ENCODE results near the gene AGO4. TPM values are rescaled to one million over a fixed set of nuclear protein-coding genes. Genes with fewer than 3 reads are reported as not detected.
A peak's percentile ranks its signal among the peaks of the same experiment; 100 is the strongest.
"Not testable (repeated sequence)": the region's sequence is repeated elsewhere in the genome, so short reads cannot be mapped to it uniquely, and the experiment has no call there.

AGO4 gene
- total RNA-seq, 4 donors from 2014 or later: 8.3 to 44.2 (median 18.6) TPM

DNA sequence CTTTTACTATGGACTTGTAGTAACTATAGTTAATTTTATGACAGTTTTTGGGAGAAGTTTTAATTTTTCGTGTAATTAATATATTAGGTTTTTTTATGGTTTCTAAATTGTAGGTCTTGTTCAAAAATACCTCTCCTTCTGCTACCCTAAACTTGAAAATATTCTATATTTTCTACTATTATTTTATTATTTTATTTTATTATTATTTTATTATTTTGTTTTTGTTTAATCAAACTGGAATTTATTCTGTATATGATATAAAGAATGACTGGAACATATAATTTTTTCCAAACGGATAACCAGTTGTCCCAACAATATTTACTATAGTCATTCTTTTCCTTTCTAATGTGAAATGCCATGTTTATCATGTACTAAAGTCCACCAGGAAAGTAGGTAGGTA is 17.1 kb upstream of the AGO4 start:
- Histone ChIP-seq H3K27ac (no peak overlapping the region), H3K27me3 (no peaks in the 10 kb centered on the region)

DNA sequence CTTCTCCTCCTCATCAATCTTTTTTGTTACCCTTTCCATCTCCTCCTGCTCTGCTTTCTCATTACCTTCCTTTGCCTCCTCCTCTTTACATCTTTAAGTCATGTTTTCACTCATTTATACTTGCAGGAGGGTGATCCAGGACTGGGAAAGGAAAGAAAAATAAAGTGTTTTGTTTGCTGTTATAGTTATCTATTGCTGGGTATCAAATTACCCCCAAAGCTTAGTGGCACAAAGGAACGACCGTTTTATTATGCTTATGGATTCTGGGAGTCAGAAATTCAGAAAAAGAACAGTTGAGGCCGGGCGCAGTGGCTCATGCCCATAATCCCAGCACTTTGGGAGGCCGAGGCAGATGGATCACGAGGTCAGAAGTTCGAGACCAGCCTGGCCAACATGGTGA is 12.5 kb upstream of the AGO4 start:
- TF ChIP-seq, protein P1, sequence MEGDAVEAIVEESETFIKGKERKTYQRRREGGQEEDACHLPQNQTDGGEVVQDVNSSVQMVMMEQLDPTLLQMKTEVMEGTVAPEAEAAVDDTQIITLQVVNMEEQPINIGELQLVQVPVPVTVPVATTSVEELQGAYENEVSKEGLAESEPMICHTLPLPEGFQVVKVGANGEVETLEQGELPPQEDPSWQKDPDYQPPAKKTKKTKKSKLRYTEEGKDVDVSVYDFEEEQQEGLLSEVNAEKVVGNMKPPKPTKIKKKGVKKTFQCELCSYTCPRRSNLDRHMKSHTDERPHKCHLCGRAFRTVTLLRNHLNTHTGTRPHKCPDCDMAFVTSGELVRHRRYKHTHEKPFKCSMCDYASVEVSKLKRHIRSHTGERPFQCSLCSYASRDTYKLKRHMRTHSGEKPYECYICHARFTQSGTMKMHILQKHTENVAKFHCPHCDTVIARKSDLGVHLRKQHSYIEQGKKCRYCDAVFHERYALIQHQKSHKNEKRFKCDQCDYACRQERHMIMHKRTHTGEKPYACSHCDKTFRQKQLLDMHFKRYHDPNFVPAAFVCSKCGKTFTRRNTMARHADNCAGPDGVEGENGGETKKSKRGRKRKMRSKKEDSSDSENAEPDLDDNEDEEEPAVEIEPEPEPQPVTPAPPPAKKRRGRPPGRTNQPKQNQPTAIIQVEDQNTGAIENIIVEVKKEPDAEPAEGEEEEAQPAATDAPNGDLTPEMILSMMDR (IDR thresholded peaks at IDR 0.05): no peak
- TF ChIP-seq POLR2A (IDR thresholded peaks at IDR 0.05): no peak
- no peaks in the 10 kb centered on the region for H3K9me3 ChIP-seq
- H3K36me3 ChIP-seq: no peaks in the 10 kb centered on the region
- no peak overlapping the region for H3K27ac ChIP-seq
- no peak for DNase-seq
- no peaks in the 10 kb centered on the region for H3K27me3 ChIP-seq
- no peak overlapping the region for H3K4me3 ChIP-seq
- H3K4me1 ChIP-seq: no peaks in the 10 kb centered on the region

More for the DNA sequence above, 17.1 kb upstream of the AGO4 start:
- no peaks in the 10 kb centered on the region for H3K4me1 ChIP-seq
- H3K9me3 ChIP-seq: no peaks in the 10 kb centered on the region
- H3K4me3 ChIP-seq: no peak overlapping the region
- no peaks in the 10 kb centered on the region for H3K36me3 ChIP-seq
- no peak for DNase-seq
- TF ChIP-seq, protein P1 (IDR thresholded peaks at IDR 0.05): no peak
- TF ChIP-seq POLR2A (IDR thresholded peaks at IDR 0.05): no peak

DNA sequence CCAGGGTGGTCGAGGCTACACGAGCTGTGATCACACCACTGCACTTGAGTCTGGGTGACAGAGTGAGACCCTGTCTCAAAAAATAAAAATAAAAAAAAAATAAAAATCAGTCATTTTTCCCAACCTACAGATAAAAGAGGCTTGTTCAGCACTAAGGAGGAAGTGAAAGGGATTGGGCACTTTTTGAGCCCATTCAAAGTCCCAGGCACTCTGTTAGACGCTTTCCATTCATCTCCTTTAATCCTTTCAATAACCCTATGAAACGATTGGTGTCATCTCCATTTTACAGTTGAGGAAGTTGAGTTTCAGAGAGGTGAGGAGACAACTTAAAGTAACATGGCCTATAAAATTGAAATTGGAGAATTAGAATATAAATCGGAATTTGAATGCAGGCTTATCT is 10.4 kb upstream of the AGO4 start:
- Histone ChIP-seq H3K36me3 (no peaks in the 10 kb centered on the region), H3K9me3 (no peaks in the 10 kb centered on the region), H3K4me1 (no peaks in the 10 kb centered on the region), H3K4me3 (no peak overlapping the region), H3K27ac (no peak overlapping the region), H3K27me3 (no peaks in the 10 kb centered on the region)
- no peak for DNase-seq
- TF ChIP-seq POLR2A (IDR thresholded peaks at IDR 0.05): no peak
- TF ChIP-seq, protein P1 (IDR thresholded peaks at IDR 0.05): no peak

DNA sequence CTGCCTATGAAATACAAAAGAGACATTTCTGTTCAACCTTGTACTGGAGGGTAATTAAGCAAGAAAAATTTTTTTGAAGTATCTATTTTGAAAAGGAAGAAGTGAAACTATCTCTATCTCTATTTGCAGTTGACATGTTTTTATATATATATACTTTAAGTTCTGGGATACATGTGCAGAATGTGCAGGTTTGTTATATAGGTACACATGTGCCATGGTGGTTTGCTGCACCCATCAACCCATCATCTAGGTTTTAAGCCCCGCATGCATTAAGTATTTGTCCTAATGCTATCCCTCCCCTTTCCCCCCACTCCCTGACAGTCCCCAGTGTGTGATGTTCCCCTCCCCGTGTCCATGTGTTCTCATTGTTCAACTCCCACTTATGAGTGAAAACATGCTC is 9.8 kb upstream of the AGO4 start:
- not testable (repeated sequence) for H3K27ac ChIP-seq, H3K9me3 ChIP-seq, H3K36me3 ChIP-seq

DNA sequence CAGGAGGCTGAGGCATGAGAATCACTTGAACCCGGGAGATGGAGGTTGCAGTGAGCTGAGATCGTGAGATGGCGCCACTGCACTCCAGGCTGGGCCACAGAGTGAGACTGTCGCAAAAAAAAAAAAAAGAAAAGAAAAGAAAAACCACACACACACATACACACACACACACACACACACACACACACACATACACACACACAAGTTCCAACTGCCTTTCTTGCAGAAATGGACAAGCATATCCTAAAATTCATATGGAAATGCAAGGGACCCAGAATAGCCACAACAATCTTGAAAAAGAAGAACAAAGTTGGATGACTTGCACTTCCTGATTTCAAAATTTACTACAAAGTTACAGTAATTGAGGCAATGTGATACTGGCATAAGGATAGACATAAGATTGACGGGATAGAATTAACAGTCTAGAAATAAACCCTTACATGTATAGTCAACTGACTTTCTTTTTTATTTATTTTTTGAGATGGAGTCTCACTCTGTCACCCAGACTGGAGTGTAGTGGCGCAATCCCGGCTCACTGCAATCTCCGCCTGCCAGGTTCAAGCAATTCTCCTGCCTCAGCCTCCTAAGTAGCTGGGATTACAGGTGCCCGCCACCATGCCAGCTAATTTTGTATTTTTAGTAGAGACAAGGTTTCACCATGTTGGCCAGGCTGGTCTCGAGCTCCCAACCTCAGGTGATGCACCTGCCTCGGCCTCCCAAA is 7.5 kb upstream of the AGO4 start:
- not testable (repeated sequence) for H3K4me1 ChIP-seq, DNase-seq, H3K9me3 ChIP-seq, H3K27me3 ChIP-seq, H3K4me3 ChIP-seq, H3K36me3 ChIP-seq, H3K27ac ChIP-seq

More for the DNA sequence above, 9.8 kb upstream of the AGO4 start:
- H3K4me1 ChIP-seq, H3K27me3 ChIP-seq, H3K4me3 ChIP-seq, DNase-seq: not testable (repeated sequence)

DNA sequence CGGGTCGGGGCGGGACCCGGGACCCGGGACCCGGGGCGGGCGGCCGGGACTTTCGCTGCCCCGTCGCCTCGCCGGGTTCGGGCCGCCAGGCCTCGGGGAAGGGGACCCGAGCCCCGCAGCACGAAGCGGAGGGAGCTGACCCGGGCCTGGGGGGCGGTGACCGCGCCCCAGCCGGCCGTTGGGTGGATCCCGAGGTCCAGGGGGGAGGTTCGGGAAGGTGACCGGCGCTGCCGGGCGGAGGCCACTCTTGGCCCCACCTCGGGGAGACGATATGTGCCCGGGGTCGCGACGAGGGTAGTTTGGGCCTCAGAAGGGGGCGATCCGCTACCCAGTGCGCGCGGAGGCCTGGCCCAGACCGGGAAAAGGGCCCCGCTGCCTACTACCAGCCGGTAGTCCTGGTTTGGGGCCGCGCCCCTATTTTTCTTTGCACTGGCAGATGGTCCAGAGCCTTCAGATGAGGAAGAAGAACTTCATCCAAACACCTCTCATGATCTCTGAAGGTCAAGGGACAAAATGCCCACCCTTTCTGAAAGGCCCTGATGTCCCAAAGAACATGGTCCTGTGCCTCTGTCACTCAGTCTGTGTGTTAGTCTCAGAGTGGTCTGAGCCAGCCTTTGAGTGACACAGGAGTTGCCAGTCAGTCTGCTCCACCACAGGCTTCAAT is 766 bp downstream of the AGO4 start:
- Histone ChIP-seq H3K9me3 (no peaks in the 10 kb centered on the region), H3K4me3 (peak overlapping the region; percentile 84 to 97 (median 88)), H3K27me3 (no peaks in the 10 kb centered on the region), H3K4me1 (peaks cover 0 to 20% (median 8%) of the 10 kb centered on the region in 4 donors), H3K27ac (peak overlapping the region; percentile 79 to 90 (median 84)), H3K36me3 (no peaks in the 10 kb centered on the region)
- TF ChIP-seq POLR2A (IDR thresholded peaks at IDR 0.05): peak in 1 of 2 donors; percentile 8
- TF ChIP-seq, protein P1 (IDR thresholded peaks at IDR 0.05): no peak
- DNase-seq: peak; percentile 37 to 63 (median 55)

Measured in Peyer's patch (tissue), 4 donors.